GM12892 (cell line): Measurements from ENCODE around the gene USP3.

Experiments
- POLR2AphosphoS5 ChIP-seq: IDR thresholded peaks from 2 replicates; pipeline ENCODE4 v1.6.1; 2011; ENCODE audit warnings: low read depth, low read length, control low read depth
- TAF1 ChIP-seq: IDR thresholded peaks from 2 replicates; pipeline ENCODE4 v1.6.1; 2011; ENCODE audit warnings: low read depth, mild to moderate bottlenecking, control low read depth, low read length, borderline replicate concordance

- TF ChIP-seq POLR2AphosphoS5, result no peak
- no peak for TF ChIP-seq TAF1
Observed at GRCh38 chr15:63530235-63530634, 25.8 kb downstream of the USP3 start.
